HG03045 (cell line): Measurements from ENCODE around the gene RIC1.
"Not testable (repeated sequence)": the region's sequence is repeated elsewhere in the genome, so short reads cannot be mapped to it uniquely, and the experiment has no call there.

ENCODE experiments used
- ATAC-seq: cut with Tn5 transposase; IDR thresholded peaks from one replicate; pipeline ENCODE4 v1.9.1; 2021; ENCODE audit warnings: mild to moderate bottlenecking, moderate library complexity; ENCODE audit not compliant: unreplicated experiment

The RIC1 gene

DNA sequence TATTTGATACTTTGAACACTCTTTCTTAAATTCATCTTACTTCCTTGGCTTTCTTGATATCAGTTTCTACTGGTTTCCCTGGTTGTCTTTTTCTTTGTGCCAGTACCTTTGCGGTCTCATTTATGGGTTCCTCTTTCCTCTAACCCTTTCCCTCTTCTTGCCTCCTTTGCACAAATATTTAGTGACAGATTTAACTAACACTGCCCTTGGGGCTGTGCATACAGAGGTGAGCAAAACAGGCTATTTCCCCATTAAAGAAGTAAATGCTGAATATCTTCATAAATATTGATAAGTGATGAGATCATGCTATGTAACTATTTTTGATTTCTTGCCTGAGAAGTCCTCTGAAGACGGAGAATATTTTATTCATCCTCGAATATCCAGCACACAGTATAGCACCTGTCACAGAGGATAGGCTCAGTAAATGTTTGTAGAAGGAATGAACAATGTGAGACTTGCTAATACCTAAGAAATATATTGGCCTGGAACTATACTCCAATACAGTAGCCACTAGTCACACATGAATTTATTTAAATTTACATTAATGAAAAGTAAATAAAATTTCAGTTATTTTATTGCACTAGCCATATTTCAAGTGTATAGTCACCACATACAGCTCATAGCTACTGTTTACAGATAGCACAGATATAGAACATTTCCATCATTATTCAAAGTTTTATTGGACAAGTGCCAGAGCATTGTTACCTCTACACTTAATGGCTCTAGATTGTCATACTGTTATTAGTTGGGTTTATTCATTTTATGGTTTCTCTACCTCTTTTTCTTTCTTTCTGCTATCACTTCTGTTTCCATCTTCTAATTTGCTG is 90.4 kb downstream of the RIC1 start:
- no peak for ATAC-seq

DNA sequence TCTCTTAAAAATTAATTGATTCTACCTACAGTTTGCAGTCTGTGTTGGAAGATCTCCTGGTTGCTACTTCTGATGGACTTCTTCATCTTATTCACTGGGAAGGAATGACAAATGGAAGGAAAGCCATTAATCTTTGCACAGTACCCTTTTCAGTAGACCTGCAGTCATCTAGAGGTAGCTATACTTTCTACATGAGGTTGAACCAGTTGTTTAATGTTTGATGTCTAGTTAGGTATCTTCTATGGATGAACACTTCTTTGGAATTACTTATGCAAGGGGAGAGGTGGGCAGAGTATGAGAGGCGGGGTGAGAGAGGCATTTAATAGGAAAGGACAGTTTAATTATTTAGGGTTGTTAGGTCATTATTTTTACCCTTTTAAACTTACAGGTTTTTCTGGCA is 91.2 kb downstream of the RIC1 start:
- no peak for ATAC-seq

DNA sequence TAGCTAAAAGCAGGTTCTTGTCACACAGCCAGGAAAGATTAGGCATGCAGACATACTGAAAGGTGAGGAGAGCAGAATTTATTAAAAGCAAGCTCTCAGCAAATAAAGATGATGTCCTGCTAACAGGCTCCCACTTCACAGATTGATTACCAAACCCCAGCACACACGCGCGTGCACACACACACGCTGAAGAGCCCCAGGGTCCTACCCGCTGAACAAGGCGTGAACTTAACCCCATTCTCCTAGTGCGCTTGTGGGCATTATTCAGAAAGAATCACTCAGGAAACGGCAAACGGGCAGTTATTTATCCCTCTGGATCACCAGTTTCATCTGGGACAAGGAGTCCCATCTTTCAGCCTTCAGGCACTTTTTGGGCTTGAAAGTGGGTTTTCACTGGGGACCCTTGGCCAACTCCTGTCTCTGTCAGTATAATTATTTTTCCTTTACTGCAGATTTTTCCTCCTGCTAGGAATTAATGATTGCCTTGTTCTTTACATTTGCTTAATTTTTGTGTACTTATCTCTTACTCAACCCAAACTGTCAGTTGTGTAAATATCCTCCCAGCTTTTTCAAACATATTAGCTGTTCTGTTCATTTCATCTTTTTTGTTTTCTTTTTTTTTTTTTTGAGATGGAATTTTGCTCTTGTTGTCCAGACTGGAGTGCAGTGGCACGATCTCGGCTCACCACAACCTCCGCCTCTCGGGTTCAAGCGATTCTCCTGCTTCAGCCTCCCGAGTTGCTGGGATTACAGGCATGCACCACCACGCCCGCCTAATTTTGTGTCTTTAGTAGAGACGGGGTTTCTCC is 92.6 kb downstream of the RIC1 start:
- ATAC-seq = no peak

DNA sequence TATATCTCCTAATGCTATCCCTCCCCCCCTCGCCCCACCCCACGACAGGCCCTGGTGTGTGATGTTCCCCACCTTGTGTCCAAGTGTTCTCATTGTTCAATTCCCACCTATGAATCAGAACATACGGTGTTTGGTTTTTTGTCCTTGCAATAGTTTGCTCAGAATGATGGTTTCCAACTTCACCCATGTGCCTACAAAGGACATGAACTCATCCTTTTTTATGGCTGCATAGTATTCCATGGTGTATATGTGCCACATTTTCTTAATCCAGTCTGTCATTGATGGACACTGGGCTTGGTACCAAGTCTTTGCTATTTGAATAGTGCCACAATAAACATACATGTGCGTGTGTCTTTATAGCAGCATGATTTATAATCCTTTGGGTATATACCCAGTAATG is 93.8 kb downstream of the RIC1 start:
- not testable (repeated sequence) for ATAC-seq

DNA sequence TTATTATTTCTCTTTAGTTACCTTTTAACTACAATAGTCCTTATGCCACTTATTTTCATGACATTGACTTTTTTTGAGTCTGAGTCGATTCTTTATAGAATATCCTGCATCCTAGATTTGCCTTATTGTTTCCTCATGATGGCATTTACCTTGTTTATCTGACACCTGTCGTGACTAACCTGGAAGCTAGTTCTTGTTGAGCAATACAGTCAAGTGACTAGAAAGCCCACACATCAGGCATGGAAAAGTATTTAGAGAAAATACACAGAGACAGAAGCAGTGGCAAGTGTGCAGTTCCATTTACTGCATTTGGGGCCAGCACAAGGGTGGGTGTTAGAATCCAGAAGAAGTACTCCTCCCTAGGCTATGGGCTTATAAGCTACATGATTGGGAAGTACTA is 106.2 kb downstream of the RIC1 start:
- no peak for ATAC-seq

DNA sequence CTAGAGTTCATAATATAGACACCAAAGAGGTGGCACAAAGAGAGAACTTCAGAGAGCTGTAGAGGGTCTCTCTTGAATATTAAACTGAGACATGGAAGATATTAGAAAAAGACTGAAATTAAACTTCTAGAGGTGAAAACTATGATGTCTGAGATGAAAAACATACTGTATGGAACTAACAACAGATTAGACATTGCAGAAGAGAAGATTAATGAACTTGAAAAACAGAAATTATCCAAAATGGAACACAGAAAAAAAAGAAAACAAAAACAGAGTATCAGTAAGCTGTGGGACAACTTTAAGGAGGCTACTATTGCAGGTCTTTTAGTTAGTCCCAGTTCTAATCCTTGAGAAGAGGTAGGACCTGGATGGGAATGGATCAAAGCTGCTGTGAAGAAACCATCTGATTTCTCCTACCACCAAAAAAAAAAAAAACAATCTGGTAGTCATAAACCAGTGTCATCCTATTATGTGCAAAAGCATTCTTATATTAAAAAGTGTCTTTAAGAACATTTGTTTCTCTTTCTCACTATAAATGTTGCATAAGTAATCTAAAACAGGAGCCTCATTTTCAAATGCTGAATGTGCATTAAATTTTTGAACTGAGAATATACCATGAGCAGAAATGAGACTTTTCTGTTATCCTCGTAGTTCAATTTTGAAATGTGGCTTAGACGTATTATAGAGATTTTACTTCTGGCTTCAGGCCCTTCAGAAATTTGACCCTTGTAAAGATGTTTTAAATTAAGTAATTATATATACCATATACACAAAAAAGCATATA is 107.8 kb downstream of the RIC1 start:
- no peak for ATAC-seq

DNA sequence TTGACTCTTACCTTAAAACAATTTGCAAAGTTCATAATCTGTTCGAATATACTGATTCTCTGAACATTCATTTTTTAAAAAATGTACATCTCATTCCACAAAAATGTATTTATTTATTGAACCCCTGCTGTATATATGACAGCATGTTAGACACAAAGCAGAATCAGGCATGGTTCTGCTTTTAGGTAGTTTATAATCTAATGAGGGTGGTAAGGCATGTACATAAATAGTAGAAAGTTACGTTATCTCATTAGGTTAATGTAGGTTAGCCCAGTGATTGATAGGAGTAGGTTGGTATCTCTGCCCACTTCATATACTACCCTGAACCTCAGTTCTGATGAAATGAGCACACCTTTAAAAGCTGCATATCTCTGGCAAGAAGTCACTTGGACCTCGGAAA is 114.2 kb downstream of the RIC1 start:
- ATAC-seq = no peak

DNA sequence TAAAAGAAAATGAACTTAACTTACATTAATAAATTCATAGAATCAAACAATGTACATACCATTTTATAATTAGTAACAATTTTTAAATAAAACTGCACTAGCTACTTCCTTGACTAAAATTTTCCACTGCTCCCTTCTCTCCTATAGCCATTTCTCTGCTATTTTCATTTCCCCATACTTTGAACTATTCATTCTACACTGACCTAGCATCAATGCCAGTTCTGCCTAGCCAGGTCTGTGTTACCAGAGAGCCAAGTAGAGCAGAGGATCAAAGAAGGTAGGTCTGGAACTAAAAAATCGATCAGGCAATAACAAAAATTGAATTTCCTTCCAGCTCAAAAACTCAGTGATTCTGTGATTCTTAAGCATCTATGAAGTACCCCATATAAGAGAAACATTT is 119.5 kb downstream of the RIC1 start:
- ATAC-seq = no peak

DNA sequence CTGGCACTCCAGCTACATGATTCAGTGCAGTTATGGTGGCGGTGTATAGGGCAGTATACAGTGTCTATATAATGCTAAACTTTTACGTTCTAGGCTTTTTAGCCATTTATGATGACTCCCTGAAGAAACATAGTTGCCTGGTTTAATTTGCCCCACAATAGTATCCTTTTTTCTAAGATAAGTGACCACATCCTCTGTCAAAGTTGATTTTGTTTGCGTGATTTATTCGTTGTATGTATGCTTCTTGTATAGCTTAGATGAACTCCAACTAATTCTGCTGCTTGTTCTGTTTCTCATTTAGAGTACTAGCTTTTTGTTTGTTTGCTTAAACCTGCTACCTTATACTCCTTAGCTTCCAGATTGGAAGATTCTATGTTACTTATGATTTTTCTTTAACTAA is 120.4 kb downstream of the RIC1 start:
- ATAC-seq = no peak

DNA sequence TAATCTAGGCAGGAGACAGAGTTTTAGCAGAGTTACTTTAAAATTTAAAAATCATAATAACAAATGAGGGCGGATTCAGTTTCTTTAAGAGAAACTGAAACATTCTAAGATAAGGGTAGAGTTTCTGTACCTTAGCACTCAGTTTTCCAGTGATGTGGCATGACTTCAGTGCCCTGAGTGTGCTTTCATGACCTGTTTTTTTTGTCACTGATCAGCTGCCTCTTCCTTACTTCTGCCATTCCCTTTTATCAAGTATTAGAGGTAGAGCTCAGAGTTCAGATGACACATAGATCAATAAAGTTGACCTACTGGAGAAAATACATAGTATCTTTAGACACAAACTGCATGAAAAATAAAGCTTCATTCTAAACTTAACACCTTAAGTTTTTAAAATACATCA is 121.7 kb downstream of the RIC1 start:
- ATAC-seq = no peak

DNA sequence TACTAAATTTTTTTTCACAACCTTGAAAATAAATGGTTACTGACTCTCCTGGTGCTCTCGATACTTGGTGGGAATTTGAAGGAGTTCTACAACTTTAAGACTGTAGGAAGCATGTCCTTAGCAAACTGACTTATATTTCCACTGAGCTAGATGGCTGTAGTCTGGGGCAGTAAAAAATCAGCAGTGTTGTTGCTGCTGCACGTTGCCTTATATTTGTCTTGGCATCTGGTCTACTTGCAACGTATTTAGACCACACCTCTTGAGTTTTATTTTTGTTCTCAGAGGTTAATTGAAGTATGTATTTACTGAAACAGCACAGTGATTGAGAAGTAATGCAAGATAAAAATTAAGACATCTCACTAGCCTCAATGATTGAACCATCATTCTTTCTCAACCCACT is 127.7 kb downstream of the RIC1 start:
- ATAC-seq = no peak

DNA sequence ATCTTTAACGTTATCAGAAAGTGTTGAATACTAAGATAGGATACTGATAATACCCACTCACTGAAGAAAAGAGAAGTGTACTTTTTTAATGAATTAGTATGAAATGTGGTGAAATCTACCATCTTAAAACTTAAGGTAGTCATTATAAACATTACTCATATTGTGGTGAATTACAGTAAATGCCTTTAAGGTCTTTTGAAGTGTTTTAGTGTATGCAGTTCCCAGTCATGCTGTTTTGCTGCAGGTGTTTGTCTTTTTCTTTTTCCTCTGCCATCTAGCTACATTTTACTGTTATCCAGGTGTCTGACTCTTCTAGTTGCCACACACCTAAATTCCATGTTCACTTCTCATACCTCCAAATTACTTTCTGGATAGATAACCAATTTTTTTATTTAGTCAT is 131.4 kb downstream of the RIC1 start:
- ATAC-seq = no peak

DNA sequence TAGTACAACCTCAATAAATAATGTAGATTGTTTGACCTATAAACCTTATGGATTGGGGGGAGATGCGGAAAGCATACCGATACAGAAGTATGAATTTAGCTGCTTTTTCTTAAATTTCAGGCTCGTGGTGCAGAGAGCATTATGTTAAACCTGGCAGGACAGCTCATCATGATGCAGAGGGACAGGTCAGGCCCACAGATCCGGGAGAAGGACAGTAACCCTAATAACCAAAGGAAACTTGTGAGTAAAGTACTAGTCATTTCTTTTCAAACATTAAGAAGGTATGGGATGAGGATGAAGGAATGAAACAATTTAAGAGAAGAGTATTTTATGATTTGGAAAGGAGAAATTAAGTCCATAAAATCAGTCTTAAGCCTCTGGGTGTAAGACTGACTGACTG is 133.5 kb downstream of the RIC1 start:
- ATAC-seq = no peak

DNA sequence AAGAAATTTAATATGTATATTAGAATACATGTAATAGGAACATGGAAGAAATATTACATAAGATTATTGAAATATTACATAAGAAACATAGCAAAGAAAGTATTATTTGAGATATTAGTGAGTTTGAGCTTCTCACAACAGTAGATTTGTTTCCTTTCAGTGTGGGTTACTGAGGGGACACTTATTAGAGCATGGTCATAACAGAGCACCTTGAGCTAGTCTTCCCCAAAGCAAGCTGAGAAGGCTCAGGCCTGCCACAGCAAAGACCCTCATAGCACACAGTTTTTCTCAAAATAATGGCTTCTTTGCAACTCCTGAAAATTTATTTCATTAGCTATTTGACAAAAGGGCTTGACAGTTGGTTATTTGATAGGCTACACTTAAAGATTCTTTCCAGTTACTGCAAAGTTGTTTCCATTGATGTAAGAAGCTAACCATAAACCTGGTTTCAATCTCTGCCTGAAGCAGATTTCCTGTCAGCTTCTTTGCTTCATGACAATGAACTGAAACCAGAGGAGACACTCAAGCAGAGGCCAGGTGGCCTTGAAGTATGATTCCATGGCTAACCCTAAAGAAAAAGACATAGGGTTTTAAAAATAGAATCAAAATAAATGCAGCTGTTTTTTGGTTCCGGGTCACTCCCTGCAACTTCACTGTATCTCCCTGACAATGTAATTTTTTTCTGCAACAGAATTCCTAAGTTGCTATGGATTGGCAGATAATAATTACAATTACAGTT is 135.4 kb downstream of the RIC1 start:
- peak; percentile 76 for ATAC-seq

DNA sequence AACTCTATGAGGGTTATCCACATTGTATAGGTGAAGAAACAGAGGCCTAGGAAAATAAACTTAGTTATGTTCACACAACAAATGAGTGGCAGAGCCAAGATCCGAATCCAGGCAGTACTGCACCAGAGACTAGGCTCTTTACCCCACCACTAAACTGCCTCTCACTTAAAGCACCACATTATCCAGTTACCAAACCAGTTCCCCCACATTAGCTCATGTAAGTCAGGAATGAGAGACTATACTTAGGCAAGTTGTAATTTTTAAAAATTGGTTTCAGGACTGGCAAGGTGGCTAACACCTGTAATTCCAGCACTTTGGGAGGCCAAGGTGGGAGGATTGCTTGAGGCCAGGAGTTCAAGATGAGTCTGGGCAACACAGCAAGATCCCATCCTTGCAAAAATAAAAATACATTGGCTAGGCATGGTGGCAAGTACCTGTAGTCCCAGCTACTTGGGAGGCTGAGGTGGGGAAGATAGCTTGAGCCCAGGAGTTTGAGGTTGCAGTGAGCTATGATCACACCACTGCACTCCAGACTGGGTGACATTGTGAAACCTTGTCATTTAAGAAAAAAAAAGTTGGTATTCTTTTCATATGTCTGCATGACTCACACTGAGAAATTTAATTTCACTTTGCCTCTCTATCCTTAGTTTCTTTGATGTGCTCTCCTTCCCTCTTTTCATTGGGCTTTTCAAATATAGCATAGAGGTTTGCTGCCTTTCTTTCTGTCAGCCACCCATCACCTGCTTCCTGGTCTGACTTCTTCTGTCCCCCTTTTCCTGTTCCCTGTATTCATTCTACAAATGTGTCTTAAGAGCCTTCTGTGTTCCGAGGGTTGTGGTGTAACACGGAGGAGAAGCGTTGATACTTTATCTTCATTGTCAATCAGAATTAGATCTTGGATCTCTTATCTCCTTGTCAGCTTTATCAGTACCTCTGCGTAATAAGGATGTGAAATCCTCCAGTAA is 139.3 kb downstream of the RIC1 start:
- ATAC-seq = no peak

DNA sequence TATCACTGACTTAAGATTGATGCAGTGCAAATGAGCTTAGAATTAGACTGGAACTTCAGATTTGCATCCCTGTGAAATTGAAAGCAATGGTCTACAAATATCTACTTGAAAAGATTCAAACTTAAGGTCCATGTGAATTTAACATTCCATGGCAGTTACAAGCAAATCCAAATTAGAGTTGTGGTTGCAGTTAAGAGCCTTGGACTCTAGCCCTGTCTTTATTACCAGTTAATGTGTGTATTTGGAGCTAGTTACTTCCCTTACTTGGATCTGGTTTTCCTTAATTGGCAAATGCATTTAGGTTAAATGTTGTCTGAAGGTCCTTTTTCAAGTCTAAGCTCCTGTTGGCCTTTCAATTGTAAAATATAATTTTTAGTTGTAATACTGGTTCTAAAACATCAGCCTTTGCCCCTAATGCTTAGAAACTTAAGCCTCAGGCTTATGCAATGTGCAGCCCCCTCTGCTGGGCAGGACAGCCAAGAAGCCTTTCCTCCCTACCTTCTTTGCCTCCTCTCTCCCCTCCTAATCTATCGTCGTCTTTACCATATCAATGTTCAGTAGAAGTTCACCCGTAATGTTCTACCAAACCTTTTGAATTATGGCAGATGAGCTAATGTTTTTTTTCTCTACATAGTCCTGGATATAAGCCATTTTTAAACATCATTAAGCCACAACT is 144.6 kb downstream of the RIC1 start:
- no peak for ATAC-seq

DNA sequence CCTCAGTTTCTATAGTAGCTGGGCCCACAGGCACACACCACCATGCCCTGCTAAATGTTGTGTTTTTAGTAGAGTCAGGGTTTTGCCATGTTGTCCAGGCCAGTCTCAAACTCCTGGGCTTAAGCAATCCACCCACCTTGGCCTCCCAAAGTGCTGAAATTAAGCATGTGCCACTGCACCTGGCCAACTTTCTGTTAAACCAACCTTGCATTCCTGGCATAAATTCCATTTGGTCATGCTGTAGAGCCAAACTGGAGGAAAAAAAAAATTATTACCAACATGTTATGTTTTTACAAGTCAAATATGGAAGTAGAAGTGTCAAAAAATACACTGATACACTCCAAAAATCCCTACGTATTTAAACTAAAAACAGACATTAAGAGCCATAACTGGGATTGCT is 149.9 kb downstream of the RIC1 start:
- no peak for ATAC-seq

DNA sequence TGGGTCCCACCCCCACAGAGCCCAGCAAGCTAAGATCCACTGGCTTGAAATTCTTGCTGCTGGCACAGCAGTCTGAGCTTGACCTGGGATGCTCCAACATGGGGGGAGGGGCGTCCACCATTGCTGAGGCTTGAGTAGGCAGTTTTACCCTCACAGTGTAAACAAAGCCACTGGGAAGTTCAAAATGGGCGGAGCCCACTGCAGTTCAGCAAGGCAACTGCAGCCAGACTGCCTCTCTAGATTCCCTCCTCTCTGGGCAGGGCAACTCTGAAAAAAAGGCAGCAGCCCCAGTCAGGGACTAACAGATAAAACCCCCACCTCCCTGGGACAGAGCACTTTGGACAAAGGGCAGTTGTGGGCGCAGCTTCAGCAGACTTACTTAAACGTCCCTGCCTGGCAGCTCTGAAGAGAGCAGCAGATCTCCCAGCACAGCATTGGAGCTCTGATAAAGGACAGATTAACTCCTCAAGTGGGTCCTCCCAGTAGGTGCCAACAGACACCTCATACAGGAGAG is 150.9 kb downstream of the RIC1 start:
- ATAC-seq = not testable (repeated sequence)

DNA sequence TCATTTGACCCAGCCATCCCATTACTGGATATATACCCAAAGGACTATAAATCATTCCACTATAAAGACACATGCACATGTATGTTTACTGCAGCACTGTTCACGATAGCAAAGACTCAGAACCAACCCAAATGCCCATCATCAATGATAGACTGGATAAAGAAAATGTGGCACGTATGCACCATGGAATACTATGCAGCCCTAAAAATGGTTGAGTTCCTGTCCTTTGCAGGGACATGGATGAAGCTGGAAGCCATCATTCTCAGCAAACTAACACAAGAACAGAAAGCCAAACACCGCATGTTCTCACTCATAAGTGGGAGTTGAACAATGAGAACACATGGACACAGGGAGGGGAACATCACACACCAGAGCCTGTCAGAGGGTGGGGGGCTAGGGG is 154.5 kb downstream of the RIC1 start:
- not testable (repeated sequence) for ATAC-seq
